T-cell (primary cell): ENCODE results near the gene HRC. TPM values are rescaled to one million over a fixed set of nuclear protein-coding genes. Genes with fewer than 3 reads are reported as not detected.
A peak's percentile ranks its signal among the peaks of the same experiment; 100 is the strongest.
"Not testable (repeated sequence)": the region's sequence is repeated elsewhere in the genome, so short reads cannot be mapped to it uniquely, and the experiment has no call there.

ENCODE experiments used
- ATAC-seq, 4 experiments: fragments of 200-7000 bp in 3 of 4; fragments of 150-1000 bp in 1 of 4; cut with Tn5 transposase; replicated peaks in 1 of 4; 1 replicate in 3 of 4; 2 replicates in 1 of 4; pipeline ENCODE4 v1.10.0; 2021; ENCODE audit warnings: moderate library complexity in 3 of 4, mild to moderate bottlenecking in 2 of 4, moderate number of reproducible peaks in 1 of 4
- CTCF ChIA-PET, 2 donors: fragments of 300-600 bp; sonication (Branson Sonifier 250); formaldehyde crosslinking; loops; one replicate each; lab custom pipeline; 2022; ENCODE audit warnings: antibody characterized with exemption in 2 of 2; lab: Charles Lee
- POLR2A ChIA-PET, 2 donors: fragments of 300-600 bp; sonication (Branson Sonifier 250); formaldehyde crosslinking; loops; one replicate each; lab custom pipeline; 2022; ENCODE audit warnings: antibody characterized with exemption in 2 of 2; lab: Charles Lee
- DNase-seq, 35 experiments: peaks; one replicate each; pipeline versions ENCODE4 v3.0.0 to v3.0.0-alpha.2; 2013 to 2023
- H3K27ac ChIP-seq: one replicate; pipeline ENCODE4 v1.5.1; 2013; ENCODE audit warnings: low read length
- H3K27me3 ChIP-seq, 2 experiments: replicated peaks in 1 of 2; 1 replicate in 1 of 2; 2 replicates in 1 of 2; pipeline versions ENCODE4 v1.6.1 to v1.7.0; 2013; ENCODE audit warnings: low read length in 1 of 2, mixed read lengths in 1 of 2; ENCODE audit not compliant: control insufficient read depth in 2 of 2, insufficient read depth in 2 of 2; ENCODE audit errors: extremely low read depth in 1 of 2
- H3K36me3 ChIP-seq, 2 donors: 1 replicate in 1 of 2; 2 replicates in 1 of 2; pipeline versions ENCODE4 v1.6.1 to v1.7.0; 2013; ENCODE audit warnings: low read length in 1 of 2; ENCODE audit not compliant: control insufficient read depth in 2 of 2, insufficient read depth in 1 of 2; ENCODE audit errors: extremely low read depth in 1 of 2
- H3K4me1 ChIP-seq, 2 experiments: 1 replicate in 1 of 2; 2 replicates in 1 of 2; pipeline versions ENCODE4 v1.6.1 to v1.7.0; 2013; ENCODE audit warnings: low read length in 2 of 2, mixed read lengths in 1 of 2; ENCODE audit not compliant: insufficient read depth in 2 of 2, control insufficient read depth in 1 of 2; ENCODE audit errors: extremely low read depth in 1 of 2
- H3K4me3 ChIP-seq, 2 donors: 1 replicate in 1 of 2; 2 replicates in 1 of 2; pipeline versions ENCODE4 v1.5.1 to v1.7.0; 2013; ENCODE audit warnings: mild to moderate bottlenecking in 2 of 2, low read length in 1 of 2, moderate library complexity in 1 of 2; ENCODE audit not compliant: control insufficient read depth in 1 of 2; ENCODE audit errors: extremely low read depth in 1 of 2
- H3K9me3 ChIP-seq: 2 replicates; pipeline ENCODE4 v1.7.0; 2013
- H3K27ac Mint-ChIP-seq, 2 donors: one replicate each; pipeline ENCODE4 v1.8.0; 2020 to 2021; ENCODE audit warnings: mild to moderate bottlenecking in 2 of 2, mixed read lengths in 2 of 2
- H3K27me3 Mint-ChIP-seq, 2 donors: one replicate each; pipeline ENCODE4 v1.8.0; 2021 to 2022; ENCODE audit warnings: mixed read lengths in 2 of 2
- H3K36me3 Mint-ChIP-seq: one replicate; pipeline ENCODE4 v1.8.0; 2021; ENCODE audit warnings: mixed read lengths
- H3K4me1 Mint-ChIP-seq, 3 donors: one replicate each; pipeline ENCODE4 v1.8.0; 2020 to 2022; ENCODE audit warnings: mixed read lengths in 3 of 3, mild to moderate bottlenecking in 1 of 3
- H3K4me3 Mint-ChIP-seq, 3 donors: one replicate each; pipeline ENCODE4 v1.8.0; 2020 to 2022; ENCODE audit warnings: mild to moderate bottlenecking in 3 of 3, mixed read lengths in 3 of 3, moderate library complexity in 3 of 3
- H3K9me3 Mint-ChIP-seq, 3 donors: one replicate each; pipeline ENCODE4 v1.8.0; 2020 to 2022; ENCODE audit warnings: mixed read lengths in 3 of 3
- WGBS: methylation state at CpG from one replicate; pipeline ENCODE4 v1.1.5; 2013; ENCODE audit warnings: missing lambda C conversion rate; ENCODE audit not compliant: insufficient coverage; 5-methylcytosine and 5-hydroxymethylcytosine counted together
- total RNA-seq, 35 experiments: library from RNA in 6 of 35; stranded (reverse) in 6 of 35; fragments of 120-200 nt in 1 of 35; gene quantifications; one replicate each; pipeline versions ENCODE4 v1.2.1 to v1.2.4 and lab custom pipeline; 2013 to 2026

The HRC gene
- total RNA-seq, 5 donors from 2014 or later (not counting 1 experiment from before 2014, with no cell fraction given): not detected

DNA sequence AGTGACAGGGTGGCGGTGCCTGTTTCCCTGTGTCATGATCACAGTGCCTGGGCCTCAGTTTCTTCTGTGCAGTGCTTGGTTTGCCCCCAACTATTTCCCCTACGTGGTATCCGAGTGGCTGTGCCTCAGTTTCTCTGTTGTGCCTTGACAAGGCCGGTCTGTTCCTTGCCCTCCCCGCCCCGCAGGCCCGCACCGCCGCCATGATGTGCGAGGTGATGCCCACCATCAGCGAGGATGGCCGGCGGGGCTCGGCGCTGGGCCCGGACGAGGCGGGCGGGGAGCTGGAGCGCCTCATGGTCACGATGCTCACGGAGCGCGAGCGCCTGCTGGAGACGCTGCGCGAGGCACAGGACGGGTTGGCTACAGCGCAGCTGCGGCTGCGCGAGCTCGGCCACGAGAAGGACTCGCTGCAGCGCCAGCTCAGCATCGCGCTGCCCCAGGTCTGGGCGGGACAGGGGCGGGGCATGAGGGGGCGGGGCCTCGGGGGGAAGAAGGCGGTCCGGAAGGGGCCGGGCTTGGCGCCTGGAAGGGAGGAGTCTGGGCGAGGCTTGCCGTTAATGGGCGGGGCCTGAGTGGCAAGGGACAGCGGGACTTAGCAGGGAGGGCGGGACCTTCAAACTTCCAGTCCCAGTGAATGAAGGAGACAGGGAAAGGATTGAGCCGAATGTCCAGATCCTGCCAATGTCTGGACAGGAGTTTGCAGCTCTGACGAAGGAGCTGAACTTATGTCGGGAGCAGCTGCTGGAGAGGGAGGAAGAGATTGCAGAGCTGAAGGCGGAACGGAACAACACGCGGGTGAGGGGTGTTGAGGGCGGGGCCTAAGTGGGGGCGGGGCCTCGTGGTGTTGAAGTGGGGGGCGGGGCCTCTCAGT, 27.3 kb downstream of the HRC start:
- DNase-seq (peak; percentile 81 to 96 (median 90)), ATAC-seq (peak; percentile 92 to 97 (median 94))
- peak overlapping the region; percentile 78 to 85 (median 78) for H3K4me3 Mint-ChIP-seq
- POLR2A ChIA-PET: interaction anchor here (0.6 to 0.8 kb wide), 3 partner anchors 14 to 254 kb away, joined by 3 to 7 read pairs (median 3); partner anchors contain the start of gene LIN7B (in 1 of the 2)
- peak overlapping the region; percentile 73 to 77 for H3K27ac Mint-ChIP-seq
- H3K36me3 Mint-ChIP-seq: no peaks in the 10 kb centered on the region
- 3% methylated on average over 50 of the region's 63 CpGs for WGBS
- CTCF ChIA-PET: interaction anchor here (0.6 to 3.8 kb wide), 13 partner anchors 10 to 795 kb away, joined by 3 to 21 read pairs (median 4); partner anchors contain the start of genes GYS1 (in 1 of the 2), LIN7B (in 1 of the 2) and RUVBL2 (in 1 of the 2)
- Histone ChIP-seq H3K4me3 (peak overlapping the region; percentile 35 to 41), H3K27ac (no peak overlapping the region), H3K9me3 (no peaks in the 10 kb centered on the region), H3K36me3 (no peaks in the 10 kb centered on the region), H3K27me3 (peaks cover 0 to 4% of the 10 kb centered on the region in 2 experiments), H3K4me1 (peaks cover 0 to 15% of the 10 kb centered on the region in 2 experiments)
- no peaks in the 10 kb centered on the region for H3K9me3 Mint-ChIP-seq
- no peaks in the 10 kb centered on the region for H3K27me3 Mint-ChIP-seq
- H3K4me1 Mint-ChIP-seq: peaks cover 15 to 20% (median 17%) of the 10 kb centered on the region in 3 donors

- not testable (repeated sequence) for H3K36me3 ChIP-seq, H3K27ac Mint-ChIP-seq, ATAC-seq, DNase-seq, H3K36me3 Mint-ChIP-seq, H3K27ac ChIP-seq, H3K27me3 Mint-ChIP-seq, H3K27me3 ChIP-seq, H3K9me3 ChIP-seq, H3K9me3 Mint-ChIP-seq
- POLR2A ChIA-PET: interaction anchor here (0.6 to 0.8 kb wide), 4 partner anchors 13 to 513 kb away, joined by 3 to 7 read pairs (median 4); partner anchors contain the start of genes LIN7B (in 1 of the 2), RRAS (in 1 of the 2) and RUVBL2 (in 1 of the 2)
- peak overlapping the region in 2 of 3 donors; percentile 13 to 78 for H3K4me3 Mint-ChIP-seq
- CTCF ChIA-PET: interaction anchor here (0.6 to 3.8 kb wide), 12 partner anchors 9 to 794 kb away, joined by 3 to 21 read pairs (median 4); partner anchors contain the start of genes GYS1 (in 1 of the 2), LIN7B (in 1 of the 2) and RUVBL2 (in 1 of the 2)
- peaks cover 0 to 15% of the 10 kb centered on the region in 2 experiments for H3K4me1 ChIP-seq
- peak overlapping the region; percentile 29 to 35 for H3K4me3 ChIP-seq
- H3K4me1 Mint-ChIP-seq: peaks cover 11 to 20% (median 12%) of the 10 kb centered on the region in 3 donors
- WGBS: 100% methylated on average over 2 of the region's 12 CpGs
These were observed 28.0 kb downstream of the HRC start for GRCh38 chr19:49127225-49127624.

GRCh38 chr19:49126575-49126974, 28.6 kb downstream of the HRC start:
- ChIA-PET POLR2A (interaction anchor here in 1 of 2 donors (0.6 kb wide), 2 partner anchors 133 to 513 kb away, joined by 3 to 5 read pairs; partner anchors contain the start of genes RRAS and RUVBL2), CTCF (interaction anchor here in 1 of 2 donors (0.7 to 3.8 kb wide), 3 partner anchors 13 to 72 kb away, joined by 4 to 21 read pairs (median 4); partner anchors contain the start of gene LIN7B)
- H3K36me3 ChIP-seq: no peaks in the 10 kb centered on the region
- WGBS: no CpG with 5 or more reads among the region's 4 CpGs
- no peak for ATAC-seq
- H3K9me3 Mint-ChIP-seq: no peaks in the 10 kb centered on the region
- H3K27me3 ChIP-seq: no peaks in the 10 kb centered on the region
- H3K4me1 Mint-ChIP-seq: peaks cover 11 to 20% (median 12%) of the 10 kb centered on the region in 3 donors
- H3K4me3 ChIP-seq: no peak overlapping the region
- H3K27me3 Mint-ChIP-seq: no peaks in the 10 kb centered on the region
- no peak for DNase-seq
- no peak overlapping the region for H3K27ac Mint-ChIP-seq
- peaks cover 0 to 15% of the 10 kb centered on the region in 2 experiments for H3K4me1 ChIP-seq
- peak overlapping the region in 1 of 3 donors; percentile 78 for H3K4me3 Mint-ChIP-seq
- H3K27ac ChIP-seq: no peak overlapping the region
- no peaks in the 10 kb centered on the region for H3K36me3 Mint-ChIP-seq
- H3K9me3 ChIP-seq: no peaks in the 10 kb centered on the region

DNA sequence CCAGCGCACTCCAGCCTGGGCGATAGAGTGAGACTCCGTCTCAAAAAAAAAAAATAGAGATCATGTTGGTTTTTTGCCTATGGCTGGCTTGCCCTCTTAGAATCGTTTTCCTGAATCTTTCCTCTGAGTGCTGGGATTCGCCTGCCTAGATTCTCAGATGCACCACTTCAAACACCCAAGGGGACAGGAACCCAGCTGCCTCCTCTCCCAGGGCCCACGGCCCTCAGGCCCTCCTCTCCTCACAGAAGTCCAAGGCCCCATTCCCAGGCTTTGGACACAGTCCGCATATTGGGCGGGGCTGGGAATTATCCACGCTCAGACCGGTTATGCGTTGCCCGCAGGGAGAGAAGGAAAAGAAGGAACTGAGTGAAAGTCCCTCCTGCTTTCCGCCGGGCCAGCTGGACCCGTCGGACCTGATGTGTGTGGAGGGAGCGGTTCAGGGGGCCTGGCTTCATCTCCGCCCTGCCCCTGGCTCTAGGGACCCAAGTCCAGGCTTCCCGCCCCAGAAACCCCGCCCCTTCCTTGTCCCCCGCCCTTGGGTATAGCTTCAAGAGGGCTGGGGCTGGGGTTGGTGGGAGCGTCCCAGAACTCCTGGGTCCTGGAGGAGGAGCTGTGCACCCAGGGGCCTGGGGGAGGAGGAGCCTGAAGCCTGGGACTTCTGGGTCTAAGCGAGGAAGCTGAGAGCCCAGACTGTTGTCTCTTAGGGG, 30.0 kb downstream of the HRC start:
- Mint-ChIP-seq H3K27me3 (peaks cover 0 to 5% of the 10 kb centered on the region in 2 donors), H3K27ac (no peak overlapping the region), H3K4me1 (peaks cover 19 to 29% (median 21%) of the 10 kb centered on the region in 3 donors), H3K4me3 (no peak overlapping the region), H3K9me3 (no peaks in the 10 kb centered on the region), H3K36me3 (no peaks in the 10 kb centered on the region)
- Histone ChIP-seq H3K36me3 (no peaks in the 10 kb centered on the region), H3K4me3 (no peak overlapping the region), H3K4me1 (peaks cover 0 to 23% of the 10 kb centered on the region in 2 experiments), H3K9me3 (no peaks in the 10 kb centered on the region), H3K27me3 (peaks cover 0 to 6% of the 10 kb centered on the region in 2 experiments), H3K27ac (no peak overlapping the region)
- 83% methylated on average over 12 of the region's 23 CpGs for whole genome bisulfite sequencing
- ATAC-seq (no peak), DNase-seq (no peak)
- CTCF ChIA-PET: interaction anchor here in 1 of 2 donors (0.9 kb wide), 1 partner anchor 11 kb away, joined by 3 read pairs; the partner anchor contains the start of gene LIN7B
- POLR2A ChIA-PET: no interaction called here

- H3K36me3 ChIP-seq, H3K27ac ChIP-seq, H3K36me3 Mint-ChIP-seq, H3K27ac Mint-ChIP-seq, ATAC-seq, H3K4me3 Mint-ChIP-seq, H3K9me3 ChIP-seq, H3K27me3 ChIP-seq, H3K9me3 Mint-ChIP-seq, H3K4me3 ChIP-seq, CTCF ChIA-PET, DNase-seq, H3K27me3 Mint-ChIP-seq: not testable (repeated sequence)
- peaks cover 15 to 18% (median 16%) of the 10 kb centered on the region in 3 donors for H3K4me1 Mint-ChIP-seq
- 85% methylated on average over 6 of the region's 11 CpGs for WGBS
- H3K4me1 ChIP-seq: peaks cover 1 to 29% of the 10 kb centered on the region in 2 experiments
- POLR2A ChIA-PET: interaction anchor here in 1 of 2 donors (0.7 kb wide), 1 partner anchor 11 kb away, joined by 11 read pairs; no protein-coding TSS in a partner anchor
These were observed 31.9 kb downstream of the HRC start for GRCh38 chr19:49123285-49123684.
